Measurements from ENCODE around the gene ATP11A. TPM values are rescaled to one million over a fixed set of nuclear protein-coding genes. Genes with fewer than 3 reads are reported as not detected.

ATP11A gene
- total RNA-seq, 1 donor from 2014 or later: 377 TPM

DNA sequence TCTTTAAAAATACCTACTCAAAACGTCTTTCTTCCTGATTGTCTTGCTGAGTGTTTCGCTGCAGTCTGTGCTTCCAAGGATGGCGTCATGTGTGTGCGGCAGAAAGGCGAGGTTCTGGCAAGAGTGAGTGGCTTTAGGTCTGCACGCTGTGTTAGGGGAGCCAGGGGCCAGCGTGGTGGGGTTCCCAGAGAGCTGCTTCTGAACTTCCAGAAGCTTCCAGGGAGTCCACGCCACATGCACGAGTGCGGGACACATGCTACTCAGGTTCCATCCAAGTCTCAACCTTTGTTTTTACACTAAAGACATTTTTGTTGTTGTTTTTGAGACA, 67.9 kb downstream of the ATP11A start:
- Histone ChIP-seq H3K27me3 (no peaks in the 10 kb centered on the region), H3K36me3 (no peaks in the 10 kb centered on the region), H3K4me1 (peaks cover 27% of the 10 kb centered on the region), H3K9me3 (no peaks in the 10 kb centered on the region), H3K27ac (no peak overlapping the region), H3K4me3 (no peak overlapping the region)
- TF ChIP-seq, protein P1, sequence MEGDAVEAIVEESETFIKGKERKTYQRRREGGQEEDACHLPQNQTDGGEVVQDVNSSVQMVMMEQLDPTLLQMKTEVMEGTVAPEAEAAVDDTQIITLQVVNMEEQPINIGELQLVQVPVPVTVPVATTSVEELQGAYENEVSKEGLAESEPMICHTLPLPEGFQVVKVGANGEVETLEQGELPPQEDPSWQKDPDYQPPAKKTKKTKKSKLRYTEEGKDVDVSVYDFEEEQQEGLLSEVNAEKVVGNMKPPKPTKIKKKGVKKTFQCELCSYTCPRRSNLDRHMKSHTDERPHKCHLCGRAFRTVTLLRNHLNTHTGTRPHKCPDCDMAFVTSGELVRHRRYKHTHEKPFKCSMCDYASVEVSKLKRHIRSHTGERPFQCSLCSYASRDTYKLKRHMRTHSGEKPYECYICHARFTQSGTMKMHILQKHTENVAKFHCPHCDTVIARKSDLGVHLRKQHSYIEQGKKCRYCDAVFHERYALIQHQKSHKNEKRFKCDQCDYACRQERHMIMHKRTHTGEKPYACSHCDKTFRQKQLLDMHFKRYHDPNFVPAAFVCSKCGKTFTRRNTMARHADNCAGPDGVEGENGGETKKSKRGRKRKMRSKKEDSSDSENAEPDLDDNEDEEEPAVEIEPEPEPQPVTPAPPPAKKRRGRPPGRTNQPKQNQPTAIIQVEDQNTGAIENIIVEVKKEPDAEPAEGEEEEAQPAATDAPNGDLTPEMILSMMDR (IDR thresholded peaks at IDR 0.05): no peak
- intact Hi-C loops (cut with DNase I): no loop called here
- peak; percentile 38 for DNase-seq
- no peak for ATAC-seq

DNA sequence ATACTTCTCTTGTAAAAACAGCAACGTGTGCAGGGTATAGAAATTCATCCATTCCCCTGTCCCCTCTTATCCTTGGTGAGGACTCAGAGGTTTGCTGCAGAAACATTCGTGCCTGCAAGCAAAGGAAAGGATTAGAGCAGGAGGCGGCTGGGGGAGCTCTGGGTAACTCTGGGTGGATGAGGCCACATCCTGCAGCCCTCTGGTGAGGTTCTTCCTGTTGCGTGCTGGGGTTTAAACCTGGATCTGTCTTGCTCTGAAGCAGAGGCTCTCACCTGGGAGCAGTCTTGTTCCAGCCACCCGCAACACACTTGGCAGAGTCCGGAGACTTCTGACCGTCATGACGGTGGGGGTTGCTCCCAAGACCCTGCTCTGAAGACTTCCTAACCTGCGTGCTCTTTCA, 69.2 kb downstream of the ATP11A start:
- intact Hi-C loops (cut with DNase I): no loop called here
- ATAC-seq (no peak), DNase-seq (no peak)
- H3K27me3 ChIP-seq: no peaks in the 10 kb centered on the region
- H3K4me1 ChIP-seq: peaks cover 28% of the 10 kb centered on the region
- TF ChIP-seq, protein P1 (IDR thresholded peaks at IDR 0.05): no peak
- H3K36me3 ChIP-seq: no peaks in the 10 kb centered on the region
- no peak overlapping the region for H3K27ac ChIP-seq
- no peak overlapping the region for H3K4me3 ChIP-seq
- no peaks in the 10 kb centered on the region for H3K9me3 ChIP-seq

DNA sequence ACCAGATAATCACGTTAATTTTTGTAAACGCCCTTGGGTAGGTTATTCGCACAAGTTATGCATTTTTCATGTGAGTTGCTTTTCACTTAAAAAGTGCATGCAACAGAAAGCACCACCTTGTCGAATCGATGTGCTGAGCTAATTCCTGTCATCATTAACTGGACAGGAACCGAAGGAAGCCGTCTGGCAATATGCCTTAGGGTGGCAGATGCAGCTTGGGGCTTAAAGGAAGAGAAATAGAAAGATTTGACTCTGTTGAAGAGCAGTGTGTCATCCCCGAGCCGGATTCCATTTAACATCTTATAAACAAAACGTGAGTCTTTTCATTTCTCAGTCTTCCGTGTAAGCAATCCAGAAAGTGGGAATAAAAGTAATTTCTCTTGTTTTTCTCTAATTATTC, 70.0 kb downstream of the ATP11A start:
- TF ChIP-seq, protein P1 (IDR thresholded peaks at IDR 0.05): no peak
- ATAC-seq (no peak), DNase-seq (no peak)
- no peaks in the 10 kb centered on the region for H3K36me3 ChIP-seq
- H3K4me1 ChIP-seq: peaks cover 36% of the 10 kb centered on the region
- intact Hi-C loops (cut with DNase I): no loop called here
- no peaks in the 10 kb centered on the region for H3K9me3 ChIP-seq
- no peak overlapping the region for H3K4me3 ChIP-seq
- no peaks in the 10 kb centered on the region for H3K27me3 ChIP-seq
- no peak overlapping the region for H3K27ac ChIP-seq

DNA sequence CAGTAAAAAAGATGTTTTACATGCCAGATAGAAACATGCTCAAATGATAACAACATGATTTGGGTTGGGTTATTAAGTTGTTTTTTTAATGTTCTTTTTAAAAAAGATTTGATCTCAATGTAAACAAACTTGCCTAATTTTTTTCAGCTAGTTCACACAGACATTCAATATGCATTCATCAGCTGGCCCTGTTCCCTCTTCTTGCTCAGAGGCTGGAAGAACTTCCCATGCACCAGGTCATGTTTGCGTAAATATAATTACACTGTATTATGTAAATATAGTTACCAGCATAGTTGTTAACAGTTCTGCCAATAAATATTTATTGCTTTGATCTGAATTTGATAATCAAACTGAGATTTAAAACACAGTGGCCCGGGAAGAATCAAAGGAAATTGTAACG, 70.6 kb downstream of the ATP11A start:
- Histone ChIP-seq H3K27ac (no peak overlapping the region), H3K27me3 (no peaks in the 10 kb centered on the region), H3K4me3 (peak overlapping the region; percentile 29), H3K36me3 (no peaks in the 10 kb centered on the region), H3K4me1 (peaks cover 37% of the 10 kb centered on the region), H3K9me3 (no peaks in the 10 kb centered on the region)
- DNase-seq: no peak
- TF ChIP-seq, protein P1 (IDR thresholded peaks at IDR 0.05): no peak
- intact Hi-C loops (cut with DNase I): no loop called here
- ATAC-seq: no peak

DNA sequence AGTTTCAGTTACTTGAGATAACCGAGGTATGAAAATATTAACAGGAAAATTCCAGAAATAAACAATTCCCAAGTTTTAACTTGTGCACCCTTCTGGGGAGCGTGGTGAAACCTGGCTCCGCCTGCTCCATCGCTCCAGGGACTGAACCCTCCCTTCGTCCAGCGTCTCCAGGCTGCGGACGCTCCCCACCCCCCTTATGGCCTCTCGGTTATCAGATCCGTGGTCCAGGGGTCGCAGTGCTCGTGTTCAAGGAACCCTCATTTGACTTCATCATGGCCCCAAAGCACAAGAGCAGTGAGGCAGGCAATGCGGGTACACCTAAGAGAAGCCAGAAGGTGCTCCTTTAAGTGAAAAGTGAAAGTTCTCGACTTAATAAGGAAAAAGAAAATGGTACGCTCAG, 71.1 kb downstream of the ATP11A start:
- Histone ChIP-seq H3K27ac (peak overlapping the region; percentile 26), H3K4me1 (peaks cover 37% of the 10 kb centered on the region), H3K9me3 (no peaks in the 10 kb centered on the region), H3K4me3 (peak overlapping the region; percentile 29), H3K36me3 (no peaks in the 10 kb centered on the region), H3K27me3 (no peaks in the 10 kb centered on the region)
- DNase-seq: peak; percentile 57
- ATAC-seq: no peak
- intact Hi-C loops (cut with DNase I): no loop called here
- TF ChIP-seq, protein P1 (IDR thresholded peaks at IDR 0.05): no peak

All from upper lobe of right lung (tissue), 1 donor.